HepG2 (cell line): ENCODE results near the gene AQP12A. TPM values are rescaled to one million over a fixed set of nuclear protein-coding genes. Genes with fewer than 3 reads are reported as not detected.

ENCODE experiments used
- ATAC-seq: fragments of 200-7000 bp; cut with Tn5 transposase; 3 replicates; pipeline ENCODE4 v1.9.1; 2020; ENCODE audit warnings: mild to moderate bottlenecking, moderate library complexity
- BruUV-seq: library from RNA; stranded (reverse); fragments of 400-500 nt; replicated peaks from 2 replicates; lab custom pipeline; 2021; lab: Mats Ljungman, UMichigan
- CTCF ChIA-PET: fragments of 300-600 bp; formaldehyde crosslinking; extraction: SDS; loops from one replicate; lab custom pipeline; 2021; ENCODE audit warnings: low total read pairs, inconsistent platforms, low intra/inter-chr PET ratio; lab: Yijun Ruan, JAX
- POLR2A ChIA-PET: fragments of 350-600 bp; sonication (Branson Sonifier 250); formaldehyde crosslinking; loops from one replicate; lab custom pipeline; 2020; ENCODE audit warnings: antibody characterized with exemption, inconsistent platforms; lab: Yijun Ruan, JAX
- DNase-seq: peaks from one replicate; pipeline ENCODE4 v3.0.0-alpha.2; 2015; ENCODE audit warnings: low spot score
- FAIRE-seq: peaks from 3 replicates; lab custom pipeline; 2011; peaks lifted over from hg19 to GRCh38; lab: Jason Lieb, UNC
- H2AFZ ChIP-seq: one replicate; pipeline ENCODE4 v1.6.1; 2011; ENCODE audit warnings: low read length, inconsistent platforms
- H3K27ac ChIP-seq: fragments of 300-600 bp; 3 replicates; pipeline ENCODE4 v1.8.0; 2011; ENCODE audit warnings: mixed run types, mild to moderate bottlenecking, mixed read lengths, low read length, inconsistent platforms; ENCODE audit not compliant: insufficient read depth; ENCODE audit errors: extremely low read length
- H3K27me3 ChIP-seq, 2 experiments: fragments of 200-600 bp in 1 of 2; 2 replicates in 1 of 2; 3 replicates in 1 of 2; pipeline versions ENCODE4 v1.6.0 to v1.8.0; 2011; ENCODE audit warnings: low read length in 2 of 2, mild to moderate bottlenecking in 2 of 2, moderate library complexity in 2 of 2, inconsistent platforms in 1 of 2; ENCODE audit not compliant: insufficient read depth in 2 of 2, control insufficient read depth in 1 of 2
- H3K36me3 ChIP-seq, 2 experiments: fragments of 200-600 bp in 1 of 2; replicated peaks in 1 of 2; 2 replicates in 1 of 2; 3 replicates in 1 of 2; pipeline versions ENCODE4 v1.5.1 to v1.8.0; 2011; ENCODE audit warnings: low read length in 2 of 2, inconsistent platforms in 1 of 2; ENCODE audit not compliant: insufficient read depth in 2 of 2, control insufficient read depth in 1 of 2
- H3K4me1 ChIP-seq: 2 replicates; pipeline ENCODE4 v1.5.1; 2012; ENCODE audit warnings: low read length, inconsistent platforms; ENCODE audit not compliant: insufficient read depth
- H3K4me2 ChIP-seq: 2 replicates; pipeline ENCODE4 v1.6.0; 2011; ENCODE audit warnings: low read depth, low read length, inconsistent platforms
- H3K4me3 ChIP-seq, 3 experiments: fragments of 200-600 bp in 1 of 3; sonication (generic), shearing (Covaris generic) in 1 of 3; replicated peaks in 1 of 3; 2 replicates each; pipeline ENCODE4 v1.5.1; 2011 to 2016; ENCODE audit warnings: low read length in 3 of 3, inconsistent platforms in 2 of 3, low read depth in 2 of 3, mild to moderate bottlenecking in 2 of 3, control low read depth in 1 of 3, mixed read lengths in 1 of 3; ENCODE audit not compliant: insufficient read depth in 1 of 3
- H3K79me2 ChIP-seq: one replicate; pipeline ENCODE4 v1.6.1; 2011; ENCODE audit warnings: low read length, inconsistent platforms; ENCODE audit not compliant: insufficient read depth
- H3K9ac ChIP-seq: 2 replicates; pipeline ENCODE4 v1.6.0; 2011; ENCODE audit warnings: mild to moderate bottlenecking, low read depth, low read length, inconsistent platforms; ENCODE audit not compliant: insufficient read depth
- H3K9me3 ChIP-seq: 2 replicates; pipeline ENCODE4 v1.5.1; 2012; ENCODE audit warnings: mild to moderate bottlenecking, low read length
- H4K20me1 ChIP-seq: 2 replicates; pipeline ENCODE4 v1.6.0; 2011; ENCODE audit warnings: inconsistent platforms, mild to moderate bottlenecking, low read length, moderate library complexity; ENCODE audit not compliant: insufficient read depth
- ARNTL ChIP-seq: sonication (generic); formaldehyde crosslinking; IDR thresholded peaks from 2 replicates; pipeline ENCODE4 v1.4.0; 2020; ENCODE audit warnings: mild to moderate bottlenecking, missing genetic modification reagents
- CREB1 ChIP-seq, 2 experiments: fragments of 450-650 bp in 1 of 2; IDR thresholded peaks; 2 replicates each; pipeline ENCODE4 v1.6.1; 2016 to 2017; ENCODE audit warnings: control low read depth in 1 of 2, mild to moderate bottlenecking in 1 of 2, missing compliant biosample characterization in 1 of 2, missing genetic modification characterization in 1 of 2
- EEA1 ChIP-seq: sonication (generic); formaldehyde crosslinking; IDR thresholded peaks from 2 replicates; pipeline ENCODE4 v1.5.1; 2020; ENCODE audit warnings: mild to moderate bottlenecking, missing genetic modification reagents, borderline replicate concordance
- GMEB1 ChIP-seq: sonication (generic); formaldehyde crosslinking; IDR thresholded peaks from 2 replicates; pipeline ENCODE4 v1.5.1; 2020; ENCODE audit warnings: missing genetic modification reagents, mild to moderate bottlenecking, borderline replicate concordance
- HBP1 ChIP-seq: IDR thresholded peaks from 2 replicates; pipeline ENCODE4 v1.6.1; 2016; ENCODE audit warnings: low read depth, control low read depth
- JUND ChIP-seq: sonication (generic); formaldehyde crosslinking; IDR thresholded peaks from 2 replicates; pipeline ENCODE4 v1.8.0; 2022; ENCODE audit warnings: mild to moderate bottlenecking, missing genetic modification reagents
- SETDB1 ChIP-seq: sonication (generic); formaldehyde crosslinking; IDR thresholded peaks from 2 replicates; pipeline ENCODE4 v1.5.1; 2020; ENCODE audit warnings: missing genetic modification reagents, mild to moderate bottlenecking, borderline replicate concordance
- SMARCC2 ChIP-seq: fragments of 450-650 bp; IDR thresholded peaks from 2 replicates; pipeline ENCODE4 v1.6.1; 2017; ENCODE audit warnings: antibody characterized with exemption, mild to moderate bottlenecking
- TEF ChIP-seq: sonication (generic); formaldehyde crosslinking; IDR thresholded peaks from 2 replicates; pipeline ENCODE4 v1.5.0; 2020; ENCODE audit warnings: missing genetic modification reagents
- ZBTB7A ChIP-seq: sonication (generic); formaldehyde crosslinking; IDR thresholded peaks from 2 replicates; pipeline ENCODE4 v1.8.0; 2022; ENCODE audit warnings: mild to moderate bottlenecking, missing genetic modification reagents
- ZFP90 ChIP-seq: sonication (generic); formaldehyde crosslinking; IDR thresholded peaks from 2 replicates; pipeline ENCODE4 v1.8.0; 2022; ENCODE audit warnings: missing genetic modification reagents, mild to moderate bottlenecking, inconsistent platforms, borderline replicate concordance
- ZNF143 ChIP-seq: sonication (generic); formaldehyde crosslinking; IDR thresholded peaks from 2 replicates; pipeline ENCODE4 v1.4.0; 2020; ENCODE audit warnings: missing genetic modification reagents
- ZNF232 ChIP-seq: sonication (generic); formaldehyde crosslinking; IDR thresholded peaks from 2 replicates; pipeline ENCODE4 v1.4.0; 2020; ENCODE audit warnings: missing genetic modification reagents, borderline replicate concordance
- ZNF251 ChIP-seq: sonication (generic); formaldehyde crosslinking; IDR thresholded peaks from 2 replicates; pipeline ENCODE4 v1.9.0; 2021; ENCODE audit warnings: mild to moderate bottlenecking, missing genetic modification reagents
- ZNF326 ChIP-seq: sonication (generic); formaldehyde crosslinking; IDR thresholded peaks from 2 replicates; pipeline ENCODE4 v1.4.0; 2020; ENCODE audit warnings: missing genetic modification reagents, borderline replicate concordance
- ZNF569 ChIP-seq: sonication (generic); formaldehyde crosslinking; IDR thresholded peaks from 2 replicates; pipeline ENCODE4 v1.5.0; 2020; ENCODE audit warnings: mild to moderate bottlenecking, missing genetic modification reagents, moderate library complexity, borderline replicate concordance
- ZNF605 ChIP-seq: sonication (generic); formaldehyde crosslinking; IDR thresholded peaks from 2 replicates; pipeline ENCODE4 v1.8.0; 2022; ENCODE audit warnings: mild to moderate bottlenecking, missing genetic modification reagents
- ZNF713 ChIP-seq: sonication (generic); formaldehyde crosslinking; IDR thresholded peaks from 2 replicates; pipeline ENCODE4 v1.4.0; 2020; ENCODE audit warnings: mild to moderate bottlenecking, missing genetic modification reagents
- WGBS: methylation state at CpG from one replicate; pipeline ENCODE4 v1.1.6; 2017; ENCODE audit warnings: low lambda C conversion rate; 5-methylcytosine and 5-hydroxymethylcytosine counted together
- in situ Hi-C: cut with HindIII; loops from 2 replicates; pipeline ENCODE4 v1.10.0; 2017; ENCODE audit warnings: low pct_unique_long_range_greater_than_20kb; ENCODE audit not compliant: extremely low pct_ligation_motif_present
- intact Hi-C: fragments of 100-400 bp; cut with micrococcal nuclease; formaldehyde crosslinking; loops from one replicate; pipeline ENCODE4 v1.10.0; 2022; ENCODE audit not compliant: unreplicated experiment
- polyA plus RNA-seq, 8 experiments: library from polyadenylated mRNA; depleted of rRNA in 3 of 8; stranded (reverse) in 7 of 8; unstranded in 1 of 8; fragments of >200 nt; fragmentation: Illumina TruSeq in 4 of 8; extraction: Trizol in 4 of 8; gene quantifications; 2 replicates each; pipeline versions ENCODE4 v1.2.1 to v1.2.3, GENCODE V29; 2011 to 2016; ENCODE audit warnings: low read depth in 4 of 8, missing spikeins in 1 of 8, mixed read lengths in 1 of 8; ENCODE audit not compliant: insufficient read depth in 1 of 8
- total RNA-seq, 5 experiments: library from RNA; depleted of rRNA; stranded (reverse); fragments of >200 nt; fragmentation: Illumina TruSeq; extraction: Trizol; gene quantifications; 2 replicates each; pipeline ENCODE4 v1.2.3, GENCODE V29; 2016; ENCODE audit warnings: low read depth in 1 of 5

AQP12A gene
- total and polyA plus RNA-seq, 2 of the 13 experiments (the other 11 are each of a cell fraction or from before 2014, with no cell fraction given): not detected

- H3K79me2 ChIP-seq: no peaks in the 10 kb centered on the region
- no peak overlapping the region for H3K4me3 ChIP-seq
- WGBS: 22% methylated on average over 13 of the region's 23 CpGs
- H3K36me3 ChIP-seq: no peaks in the 10 kb centered on the region
- H3K27ac ChIP-seq: no peak overlapping the region
- intact Hi-C loops: no loop called here
- TF ChIP-seq TEF (CRISPR knock-in tag) (no peak), ZNF713 (CRISPR knock-in tag) (no peak), ZNF569 (CRISPR knock-in tag) (no peak), ZNF143 (no peak), ZNF232 (no peak), ARNTL (CRISPR knock-in tag) (no peak), JUND (CRISPR knock-in tag) (no peak), ZNF326 (CRISPR knock-in tag) (no peak), GMEB1 (CRISPR knock-in tag) (no peak), HBP1 (CRISPR knock-in tag) (no peak), ZNF605 (CRISPR knock-in tag) (no peak), ZBTB7A (no peak), SETDB1 (CRISPR knock-in tag) (no peak), ZNF251 (CRISPR knock-in tag) (no peak), ZFP90 (CRISPR knock-in tag) (no peak), SMARCC2 (no peak), EEA1 (CRISPR knock-in tag) (no peak), CREB1 (IDR thresholded peaks at IDR 0.05) (no peak), CREB1 (CRISPR knock-in tag; IDR thresholded peaks at IDR 0.05) (no peak)
- no peak overlapping the region for H3K9ac ChIP-seq
- DNase-seq: no peak
- H4K20me1 ChIP-seq: no peaks in the 10 kb centered on the region; the same call in 1 of the 2 replicates
- H3K4me1 ChIP-seq: no peaks in the 10 kb centered on the region
- H3K27me3 ChIP-seq: peaks cover 58 to 93% of the 10 kb centered on the region in 2 experiments
- no peak overlapping the region for H2AFZ ChIP-seq
- H3K9me3 ChIP-seq: no peaks in the 10 kb centered on the region
- H3K4me2 ChIP-seq: no peak overlapping the region
- no peak for ATAC-seq
- no TSS peak for BruUV-seq
- ChIA-PET CTCF (no interaction called here), POLR2A (interaction anchor here (0.7 kb wide), 1 partner anchor 654 kb away, joined by 3 read pairs; no protein-coding TSS in a partner anchor)
- FAIRE-seq: no peak
- in situ Hi-C loops: no loop called here
Measured at GRCh38 chr2:240714747-240715725, 23.4 kb downstream of the AQP12A start.
